Body of pancreas (tissue), 4 donors: ENCODE measurements around the gene CPLANE2.

Experiments used
- POLR2A ChIP-seq, 3 donors: fragments of 450-650 bp; IDR thresholded peaks; one replicate each; pipeline ENCODE4 v1.6.1; 2016; ENCODE audit warnings: antibody characterized with exemption in 3 of 3, mild to moderate bottlenecking in 2 of 3
- TF ChIP-seq, protein P1 (sequence below), 7 experiments: fragments of 450-650 bp in 4 of 7; fragments of 200-600 bp in 3 of 7; sonication (generic) in 3 of 7; IDR thresholded peaks; one replicate each; pipeline ENCODE4 v1.5.1; 2016 to 2019; ENCODE audit warnings: antibody characterized with exemption in 7 of 7

DNA sequence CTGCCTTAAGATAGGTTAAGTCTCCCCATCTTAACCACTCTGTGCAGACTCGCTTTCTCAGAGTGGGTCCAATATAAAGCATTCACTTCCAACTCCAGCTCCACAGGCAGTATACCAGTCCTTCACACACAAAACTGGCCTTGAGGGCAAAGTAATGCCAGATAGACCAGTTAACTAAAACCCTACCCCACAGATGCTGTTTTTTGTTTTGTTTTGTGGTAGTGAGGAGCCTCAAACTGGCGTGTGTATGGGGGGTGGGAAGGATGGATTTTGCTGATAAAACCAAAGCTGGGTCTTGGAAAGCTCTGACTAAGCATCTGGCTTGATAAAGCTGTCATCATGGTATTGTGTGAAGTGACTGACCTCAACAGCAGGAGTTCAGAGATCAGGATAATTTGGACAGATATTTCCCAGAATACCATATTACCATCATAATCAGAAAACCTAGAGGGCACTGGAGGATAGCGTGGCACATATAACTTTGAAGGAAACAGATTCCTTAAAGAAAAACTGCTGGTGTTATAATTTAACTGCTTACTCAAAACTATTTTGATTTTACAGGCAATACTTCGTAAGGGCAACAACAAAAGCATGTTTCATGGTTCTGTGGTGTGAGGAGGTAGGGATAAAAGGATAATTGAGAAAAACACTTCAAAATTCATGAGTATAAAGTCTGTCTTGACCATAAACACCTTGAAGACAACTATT lies 29.6 kb upstream of the CPLANE2 start:
- TF ChIP-seq, protein P1, sequence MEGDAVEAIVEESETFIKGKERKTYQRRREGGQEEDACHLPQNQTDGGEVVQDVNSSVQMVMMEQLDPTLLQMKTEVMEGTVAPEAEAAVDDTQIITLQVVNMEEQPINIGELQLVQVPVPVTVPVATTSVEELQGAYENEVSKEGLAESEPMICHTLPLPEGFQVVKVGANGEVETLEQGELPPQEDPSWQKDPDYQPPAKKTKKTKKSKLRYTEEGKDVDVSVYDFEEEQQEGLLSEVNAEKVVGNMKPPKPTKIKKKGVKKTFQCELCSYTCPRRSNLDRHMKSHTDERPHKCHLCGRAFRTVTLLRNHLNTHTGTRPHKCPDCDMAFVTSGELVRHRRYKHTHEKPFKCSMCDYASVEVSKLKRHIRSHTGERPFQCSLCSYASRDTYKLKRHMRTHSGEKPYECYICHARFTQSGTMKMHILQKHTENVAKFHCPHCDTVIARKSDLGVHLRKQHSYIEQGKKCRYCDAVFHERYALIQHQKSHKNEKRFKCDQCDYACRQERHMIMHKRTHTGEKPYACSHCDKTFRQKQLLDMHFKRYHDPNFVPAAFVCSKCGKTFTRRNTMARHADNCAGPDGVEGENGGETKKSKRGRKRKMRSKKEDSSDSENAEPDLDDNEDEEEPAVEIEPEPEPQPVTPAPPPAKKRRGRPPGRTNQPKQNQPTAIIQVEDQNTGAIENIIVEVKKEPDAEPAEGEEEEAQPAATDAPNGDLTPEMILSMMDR (IDR thresholded peaks at IDR 0.05), result no peak
- TF ChIP-seq POLR2A (IDR thresholded peaks at IDR 0.05), result no peak
